IMR-90 (cell line): Measurements from ENCODE around the gene CYSLTR2. TPM values are rescaled to one million over a fixed set of nuclear protein-coding genes. Genes with fewer than 3 reads are reported as not detected.

Source experiments
- ATAC-seq: fragments of 200-7000 bp; cut with Tn5 transposase; 2 replicates; pipeline ENCODE4 v1.9.1; 2020; ENCODE audit warnings: low read depth, mild to moderate bottlenecking, moderate library complexity
- BruUV-seq: library from RNA; stranded (reverse); fragments of 400-500 nt; replicated peaks from 2 replicates; lab custom pipeline; 2021; lab: Mats Ljungman, UMichigan
- CTCF ChIA-PET: fragments of 300-600 bp; formaldehyde crosslinking; extraction: SDS; loops from one replicate; lab custom pipeline; 2021; ENCODE audit warnings: antibody characterized with exemption; lab: Yijun Ruan, JAX
- POLR2A ChIA-PET: fragments of 300-600 bp; sonication (Branson Sonifier 250); formaldehyde crosslinking; loops from one replicate; lab custom pipeline; 2022; ENCODE audit warnings: antibody characterized with exemption; ENCODE audit not compliant: unreplicated experiment; lab: Charles Lee
- DNase-seq: peaks from one replicate; pipeline ENCODE4 v3.0.0; 2013
- H2AFZ ChIP-seq: replicated peaks from 2 replicates; pipeline ENCODE3; 2013; ENCODE audit warnings: low read length, mild to moderate bottlenecking; ENCODE audit not compliant: poor library complexity
- H2AK5ac ChIP-seq: 2 replicates; pipeline ENCODE4 v1.6.1; 2013; ENCODE audit warnings: low read depth, low read length, inconsistent platforms
- H2AK9ac ChIP-seq: replicated peaks from 2 replicates; pipeline ENCODE3; 2013; ENCODE audit warnings: mild to moderate bottlenecking, low read depth, low read length, moderate library complexity; ENCODE audit not compliant: poor library complexity
- H2BK120ac ChIP-seq: 2 replicates; pipeline ENCODE4 v1.6.1; 2013; ENCODE audit warnings: low read depth, low read length, inconsistent platforms
- H2BK15ac ChIP-seq: 3 replicates; pipeline ENCODE4 v1.6.1; 2013; ENCODE audit warnings: low read depth, low read length, inconsistent platforms
- H2BK20ac ChIP-seq: 2 replicates; pipeline ENCODE4 v1.6.1; 2013; ENCODE audit warnings: low read depth, mild to moderate bottlenecking, inconsistent platforms, low read length, moderate library complexity
- H2BK5ac ChIP-seq: 2 replicates; pipeline ENCODE4 v1.6.1; 2013; ENCODE audit warnings: mild to moderate bottlenecking, low read depth, low read length, inconsistent platforms; ENCODE audit not compliant: poor library complexity, severe bottlenecking
- H3K14ac ChIP-seq: replicated peaks from 2 replicates; pipeline ENCODE4 v1.6.1; 2013; ENCODE audit warnings: low read depth, low read length, inconsistent platforms
- H3K18ac ChIP-seq: 2 replicates; pipeline ENCODE4 v1.6.1; 2013; ENCODE audit warnings: low read depth, low read length, control low read depth
- H3K23ac ChIP-seq: 2 replicates; pipeline ENCODE4 v1.6.1; 2013; ENCODE audit warnings: low read depth, low read length, inconsistent platforms
- H3K27ac ChIP-seq: 2 replicates; pipeline ENCODE4 v1.5.1; 2013; ENCODE audit warnings: mild to moderate bottlenecking, control low read depth, low read length; ENCODE audit not compliant: insufficient read depth
- H3K27me3 ChIP-seq: 2 replicates; pipeline ENCODE4 v1.6.1; 2013; ENCODE audit warnings: low read length; ENCODE audit not compliant: control insufficient read depth, insufficient read depth
- H3K36me3 ChIP-seq: 2 replicates; pipeline ENCODE4 v1.6.1; 2013; ENCODE audit warnings: low read length, mixed read lengths; ENCODE audit not compliant: control insufficient read depth, insufficient read depth
- H3K4ac ChIP-seq: 2 replicates; pipeline ENCODE4 v1.6.1; 2013; ENCODE audit warnings: low read depth, low read length, inconsistent platforms
- H3K4me1 ChIP-seq: 2 replicates; pipeline ENCODE4 v1.6.1; 2013; ENCODE audit warnings: low read length, mixed read lengths; ENCODE audit not compliant: control insufficient read depth, insufficient read depth
- H3K4me2 ChIP-seq: 2 replicates; pipeline ENCODE4 v1.6.1; 2013; ENCODE audit warnings: low read depth, mild to moderate bottlenecking, control low read depth, low read length, moderate library complexity
- H3K4me3 ChIP-seq: 2 replicates; pipeline ENCODE4 v1.5.1; 2013; ENCODE audit warnings: low read depth, mild to moderate bottlenecking, control low read depth, low read length, moderate library complexity; ENCODE audit not compliant: insufficient read depth
- H3K56ac ChIP-seq: 2 replicates; pipeline ENCODE4 v1.6.1; 2013; ENCODE audit warnings: low read length, inconsistent platforms; ENCODE audit not compliant: insufficient read depth; ENCODE audit errors: extremely low read depth
- H3K79me1 ChIP-seq, 2 experiments: 2 replicates each; pipeline ENCODE4 v1.6.1; 2013; ENCODE audit warnings: low read length in 2 of 2, inconsistent platforms in 1 of 2, low read depth in 1 of 2
- H3K9ac ChIP-seq: 2 replicates; pipeline ENCODE4 v1.6.1; 2013; ENCODE audit warnings: low read depth, low read length, control low read depth
- H3K9me1 ChIP-seq: 2 replicates; pipeline ENCODE4 v1.6.1; 2013; ENCODE audit warnings: low read length, inconsistent platforms; ENCODE audit not compliant: insufficient read depth
- H3K9me3 ChIP-seq: 2 replicates; pipeline ENCODE4 v1.6.1; 2013; ENCODE audit warnings: low read length; ENCODE audit not compliant: control insufficient read depth, insufficient read depth
- H4K20me1 ChIP-seq: 2 replicates; pipeline ENCODE4 v1.6.1; 2013; ENCODE audit warnings: low read length, inconsistent platforms; ENCODE audit not compliant: insufficient read depth
- H4K5ac ChIP-seq: 2 replicates; pipeline ENCODE4 v1.6.1; 2013; ENCODE audit warnings: mild to moderate bottlenecking, low read depth, low read length, control low read depth
- H4K8ac ChIP-seq, 2 experiments: 2 replicates each; pipeline ENCODE4 v1.6.1; 2013; ENCODE audit warnings: low read depth in 2 of 2, low read length in 2 of 2, control low read depth in 1 of 2, inconsistent platforms in 1 of 2
- H4K91ac ChIP-seq: 2 replicates; pipeline ENCODE4 v1.6.1; 2013; ENCODE audit warnings: low read depth, low read length, inconsistent platforms; ENCODE audit not compliant: insufficient read depth
- BHLHE40 ChIP-seq: fragments of 150-350 bp; IDR thresholded peaks from 2 replicates; pipeline ENCODE4 v1.6.1; 2016; ENCODE audit warnings: mild to moderate bottlenecking, low read depth, low read length
- CHD1 ChIP-seq: IDR thresholded peaks from 2 replicates; pipeline ENCODE4 v1.6.1; 2012; ENCODE audit warnings: low read depth, low read length, improper control_type of control experiment
- FOS ChIP-seq: fragments of 150-350 bp; IDR thresholded peaks from 2 replicates; pipeline ENCODE4 v1.6.1; 2016; ENCODE audit warnings: low read depth, low read length
- MAZ ChIP-seq: IDR thresholded peaks from 2 replicates; pipeline ENCODE4 v1.6.1; 2012; ENCODE audit warnings: low read depth, mild to moderate bottlenecking, low read length, improper control_type of control experiment, moderate library complexity, borderline replicate concordance
- MXI1 ChIP-seq: IDR thresholded peaks from 2 replicates; pipeline ENCODE4 v1.6.1; 2012; ENCODE audit warnings: low read depth, mild to moderate bottlenecking, low read length, moderate library complexity, borderline replicate concordance
- NFE2L2 ChIP-seq: fragments of 150-350 bp; IDR thresholded peaks from 2 replicates; pipeline ENCODE4 v1.6.1; 2016; ENCODE audit warnings: low read depth, mild to moderate bottlenecking, low read length
- POLR2A ChIP-seq: IDR thresholded peaks from 2 replicates; pipeline ENCODE4 v1.6.1; 2012; ENCODE audit warnings: mild to moderate bottlenecking, low read depth, low read length
- RAD21 ChIP-seq: IDR thresholded peaks from 2 replicates; pipeline ENCODE4 v1.6.1; 2012; ENCODE audit warnings: low read length, improper control_type of control experiment
- RFX5 ChIP-seq: IDR thresholded peaks from 2 replicates; pipeline ENCODE4 v1.8.0; 2012; ENCODE audit warnings: low read depth, mild to moderate bottlenecking, low read length, moderate library complexity
- SMC3 ChIP-seq: fragments of 150-350 bp; IDR thresholded peaks from 2 replicates; pipeline ENCODE4 v1.6.1; 2016; ENCODE audit warnings: low read depth, mild to moderate bottlenecking, antibody characterized with exemption, low read length, moderate library complexity
- USF2 ChIP-seq: fragments of 150-350 bp; IDR thresholded peaks from 2 replicates; pipeline ENCODE4 v1.6.1; 2017; ENCODE audit warnings: mild to moderate bottlenecking, antibody characterized with exemption, low read length, low read depth
- dilution Hi-C: fragments of 300-500 bp; cut with HindIII; formaldehyde crosslinking; loops from one replicate; pipeline ENCODE4 v1.14.3; 2018; ENCODE audit warnings: low sequenced_read_pairs; ENCODE audit not compliant: unreplicated experiment
- in situ Hi-C: fragments of 300-500 bp; cut with MboI; formaldehyde crosslinking; loops from 3 replicates; pipeline ENCODE4 v1.14.3; 2019; ENCODE audit warnings: low sequenced_read_pairs, inconsistent platforms, mixed read lengths
- intact Hi-C: fragments of 100-400 bp; cut with micrococcal nuclease; formaldehyde crosslinking; loops from 2 replicates; pipeline ENCODE4 v1.10.0; 2022
- polyA plus RNA-seq, 3 experiments: library from polyadenylated mRNA; depleted of rRNA; stranded (reverse); fragments of >200 nt; gene quantifications; 2 replicates each; pipeline ENCODE4 v1.2.3, GENCODE V29; 2012; ENCODE audit warnings: low replicate concordance in 1 of 3
- total RNA-seq: library from RNA; depleted of rRNA; stranded (reverse); fragments of >200 nt; gene quantifications from 2 replicates; pipeline ENCODE4 v1.2.3, GENCODE V29; 2012
- TF ChIP-seq, protein P1 (sequence below): fragments of 150-350 bp; IDR thresholded peaks from 2 replicates; pipeline ENCODE4 v1.6.1; 2016; ENCODE audit warnings: low read depth, mild to moderate bottlenecking, low read length, moderate library complexity, borderline replicate concordance

The CYSLTR2 gene
- total and polyA plus RNA-seq, 2 of the 4 experiments (the other 2 are of a cell fraction) = not detected

DNA sequence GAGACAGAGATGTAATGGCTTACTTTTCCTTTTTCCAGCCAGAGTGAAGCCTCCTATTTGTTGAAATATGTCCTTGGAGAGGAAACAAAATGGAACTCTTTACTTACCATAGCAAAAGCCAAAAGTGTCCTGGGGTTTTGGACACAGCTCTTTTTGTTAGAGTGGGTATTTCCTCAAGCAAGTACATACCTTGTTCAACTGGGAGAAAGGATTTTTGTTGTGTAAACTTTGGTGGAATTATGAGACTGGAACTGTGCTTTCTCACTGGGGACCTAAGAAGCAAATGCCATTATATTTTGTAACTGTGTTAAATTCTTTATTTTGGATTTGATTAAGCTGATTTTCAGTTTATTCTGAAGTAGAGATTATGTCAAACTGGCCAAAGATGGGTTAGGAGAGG is 58.4 kb downstream of the CYSLTR2 start:
- H4K8ac ChIP-seq = no peak overlapping the region
- no TSS peak for BruUV-seq
- no peak overlapping the region for H3K4ac ChIP-seq
- H3K56ac ChIP-seq = no peak overlapping the region
- dilution Hi-C loops = no loop called here
- no peak overlapping the region for H3K14ac ChIP-seq
- no peak for TF ChIP-seq MAZ
- no peak for TF ChIP-seq MXI1
- TF ChIP-seq POLR2A = no peak
- TF ChIP-seq RFX5 = no peak
- TF ChIP-seq SMC3 = no peak
- TF ChIP-seq CHD1 = no peak
- no peak for TF ChIP-seq BHLHE40
- no peak for TF ChIP-seq FOS
- TF ChIP-seq, protein P1, sequence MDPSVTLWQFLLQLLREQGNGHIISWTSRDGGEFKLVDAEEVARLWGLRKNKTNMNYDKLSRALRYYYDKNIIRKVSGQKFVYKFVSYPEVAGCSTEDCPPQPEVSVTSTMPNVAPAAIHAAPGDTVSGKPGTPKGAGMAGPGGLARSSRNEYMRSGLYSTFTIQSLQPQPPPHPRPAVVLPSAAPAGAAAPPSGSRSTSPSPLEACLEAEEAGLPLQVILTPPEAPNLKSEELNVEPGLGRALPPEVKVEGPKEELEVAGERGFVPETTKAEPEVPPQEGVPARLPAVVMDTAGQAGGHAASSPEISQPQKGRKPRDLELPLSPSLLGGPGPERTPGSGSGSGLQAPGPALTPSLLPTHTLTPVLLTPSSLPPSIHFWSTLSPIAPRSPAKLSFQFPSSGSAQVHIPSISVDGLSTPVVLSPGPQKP = no peak
- no peak for TF ChIP-seq USF2
- no peak for TF ChIP-seq RAD21
- TF ChIP-seq NFE2L2 = no peak
- no peak overlapping the region for H3K23ac ChIP-seq
- H2BK5ac ChIP-seq = no peak overlapping the region
- no peak overlapping the region for H2AK9ac ChIP-seq
- H2BK20ac ChIP-seq = no peak overlapping the region
- no peak overlapping the region for H2BK120ac ChIP-seq
- no peak for ATAC-seq
- no peak overlapping the region for H3K4me2 ChIP-seq
- no peaks in the 10 kb centered on the region for H3K4me1 ChIP-seq
- no peak overlapping the region for H2BK15ac ChIP-seq
- H3K9ac ChIP-seq = no peak overlapping the region
- H3K36me3 ChIP-seq = no peaks in the 10 kb centered on the region
- H2AK5ac ChIP-seq = no peak overlapping the region
- no peaks in the 10 kb centered on the region for H3K9me1 ChIP-seq
- H3K18ac ChIP-seq = no peak overlapping the region
- no peak for DNase-seq
- in situ Hi-C loops = no loop called here
- no peak overlapping the region for H4K91ac ChIP-seq
- H4K5ac ChIP-seq = no peak overlapping the region
- no peak overlapping the region for H2AFZ ChIP-seq
- no peak overlapping the region for H3K4me3 ChIP-seq
- ChIA-PET CTCF (interaction anchor here (0.6 kb wide), 1 partner anchor 141 kb away, joined by 4 read pairs; no protein-coding TSS in a partner anchor), POLR2A (no interaction called here)
- intact Hi-C loops = no loop called here
- no peaks in the 10 kb centered on the region for H3K79me1 ChIP-seq
- H3K27me3 ChIP-seq = peaks cover 5% of the 10 kb centered on the region
- no peaks in the 10 kb centered on the region for H3K9me3 ChIP-seq
- no peaks in the 10 kb centered on the region for H4K20me1 ChIP-seq
- H3K27ac ChIP-seq = no peak overlapping the region
